Fibroblast of upper back skin (primary cell): ENCODE measurements around the gene ZNF507.
A peak's percentile ranks its signal among the peaks of the same experiment; 100 is the strongest.

Source experiments
- DNase-seq: peaks from one replicate; pipeline ENCODE4 v3.0.0-alpha.2; 2013

The ZNF507 gene

DNA sequence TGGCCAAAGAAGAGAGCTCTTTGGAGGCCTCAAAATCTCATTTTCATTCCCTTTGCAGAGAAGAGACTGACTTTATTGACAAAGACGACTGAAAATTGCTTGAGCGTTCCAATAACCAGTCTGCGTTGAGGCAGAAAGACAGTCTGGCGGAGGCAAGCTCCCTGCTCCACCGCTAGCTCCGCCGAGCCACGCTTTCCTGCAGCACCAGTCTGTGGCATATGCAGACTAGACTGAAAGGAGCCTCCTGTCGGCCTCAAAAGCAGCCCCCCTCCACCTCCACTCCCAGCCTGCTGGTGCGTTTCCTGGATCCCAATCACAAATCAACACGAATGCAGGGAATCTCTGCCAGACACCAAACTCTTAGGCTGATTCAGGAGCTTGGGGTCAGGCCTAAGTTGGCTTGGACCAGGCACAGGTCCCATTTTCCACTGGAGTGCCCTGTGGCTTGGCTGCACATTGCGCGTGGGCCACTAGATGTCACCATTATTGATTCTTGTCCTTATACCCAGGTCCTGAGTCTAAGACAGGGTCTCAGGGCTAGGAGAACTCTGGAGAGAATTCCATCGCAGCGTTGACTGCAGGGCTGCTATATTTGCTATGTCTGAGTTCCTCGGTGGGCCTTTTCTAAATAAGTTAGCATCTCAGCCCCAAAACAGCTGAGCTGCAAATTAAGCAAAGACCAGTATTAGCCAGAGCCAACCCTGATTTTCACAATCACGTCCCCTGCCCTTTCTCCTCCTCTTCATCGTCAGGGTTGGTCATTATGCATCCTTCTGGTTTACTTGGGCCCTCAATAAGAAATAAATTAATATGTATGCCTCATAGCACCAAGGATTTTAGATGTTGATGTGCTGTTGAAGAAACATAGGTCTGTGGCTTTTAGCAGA is 5.2 kb upstream of the ZNF507 start:
- DNase-seq: peak; percentile 41

DNA sequence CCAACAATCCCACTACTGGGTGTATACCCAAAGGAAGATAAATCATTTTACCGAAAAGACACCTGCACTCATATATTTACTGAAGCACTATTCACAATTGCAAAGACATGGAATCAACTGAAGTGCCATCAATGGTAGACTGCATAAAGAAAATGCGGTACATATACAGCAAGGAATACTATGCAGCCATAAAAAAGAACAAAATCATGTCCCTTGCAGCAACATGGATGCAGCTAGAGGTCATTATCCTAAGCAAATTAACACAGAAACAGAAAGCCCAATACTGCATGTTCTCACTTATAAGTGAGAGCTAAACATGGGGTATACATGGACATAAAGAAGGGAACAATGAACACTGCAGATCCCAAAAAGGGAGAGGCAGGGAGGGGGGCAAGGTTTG is 2.7 kb upstream of the ZNF507 start:
- no peak for DNase-seq

DNA sequence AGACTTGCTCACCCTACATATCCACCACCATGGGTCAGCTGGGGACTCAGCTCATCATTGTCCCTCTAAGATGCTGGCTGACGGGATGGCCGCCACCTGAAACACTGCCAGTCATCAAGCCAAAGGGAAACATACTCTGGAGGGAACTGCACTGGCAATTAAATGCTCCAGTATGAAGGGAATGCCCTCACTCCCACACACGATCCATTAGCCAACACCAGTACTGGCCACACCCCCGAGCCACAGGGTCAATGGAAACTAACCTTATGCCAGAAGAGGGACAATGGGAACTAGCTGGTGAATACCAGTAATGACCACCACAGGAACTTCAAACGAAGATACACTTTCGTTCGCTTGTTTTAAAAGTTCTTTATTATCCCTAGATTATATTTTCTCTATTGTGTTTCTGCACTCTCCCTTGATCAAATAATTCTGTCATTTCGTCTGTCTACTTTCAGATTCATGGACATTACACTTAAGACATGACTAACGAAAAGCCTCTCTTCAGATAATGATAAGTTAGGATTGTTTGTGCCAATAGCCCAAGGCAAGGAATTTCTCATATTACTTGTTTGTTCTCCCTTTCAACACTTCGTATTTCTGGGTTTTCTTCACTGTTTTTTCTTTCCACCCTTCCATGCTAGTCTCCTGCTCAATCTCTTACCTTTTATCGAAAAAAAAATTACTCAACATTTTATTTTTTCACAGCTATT is 1.7 kb upstream of the ZNF507 start:
- no peak for DNase-seq

DNA sequence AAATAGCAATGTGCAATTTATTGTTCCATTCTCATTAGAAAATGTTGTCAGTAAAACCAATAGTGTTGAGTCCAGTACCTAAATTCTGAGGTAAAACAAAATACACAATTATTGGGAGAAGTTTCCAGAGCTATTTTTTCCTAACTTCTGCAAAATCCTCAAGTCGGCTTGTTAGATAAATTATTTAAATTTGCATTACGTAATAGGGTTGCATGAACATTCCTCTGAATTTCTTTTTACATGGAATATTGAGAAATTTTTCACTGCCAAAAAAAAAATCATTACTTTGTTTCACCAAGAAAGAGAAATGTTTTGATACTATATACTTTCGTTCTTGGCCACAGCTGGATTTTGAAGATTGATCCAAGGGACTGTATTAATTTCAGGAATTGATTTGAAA is 1.5 kb downstream of the ZNF507 start:
- DNase-seq: no peak

DNA sequence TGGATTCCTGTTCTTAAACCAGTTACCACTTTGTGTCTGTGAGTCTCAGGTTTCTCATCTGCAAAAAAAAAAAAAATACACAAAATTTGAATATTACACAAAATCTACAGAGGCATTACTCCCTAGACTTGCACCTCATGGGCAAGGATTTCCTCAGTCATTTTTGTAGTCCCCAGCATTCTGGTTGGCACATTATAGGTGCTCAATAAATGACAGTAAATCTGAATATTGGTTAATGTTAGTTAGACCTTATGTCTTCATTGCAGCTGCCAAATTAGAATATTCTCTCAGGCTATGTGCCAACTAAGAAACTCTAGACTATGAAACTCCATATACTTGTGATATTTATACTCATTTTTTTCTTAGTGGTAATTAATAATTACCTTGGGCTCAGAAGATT is 2.2 kb downstream of the ZNF507 start:
- no peak for DNase-seq

DNA sequence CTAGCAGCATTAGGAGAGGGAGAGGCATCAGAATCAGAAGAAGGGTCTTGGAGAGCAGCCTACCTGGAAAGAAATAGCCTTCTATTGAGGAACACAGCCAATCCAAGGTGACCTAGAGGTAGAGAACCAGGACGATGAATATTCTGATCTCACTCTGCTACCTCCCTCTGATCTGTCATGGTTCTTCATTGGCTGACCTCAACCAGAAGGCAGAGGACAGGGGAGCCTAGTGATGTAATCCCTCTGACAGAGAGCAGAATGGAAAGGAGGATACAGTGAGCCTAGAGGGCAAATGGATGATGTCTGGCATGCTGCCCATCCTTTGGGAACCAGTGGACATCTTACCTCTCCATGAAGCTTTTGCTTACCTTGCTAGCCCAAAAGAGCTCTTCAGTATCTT is 3.6 kb downstream of the ZNF507 start:
- no peak for DNase-seq

DNA sequence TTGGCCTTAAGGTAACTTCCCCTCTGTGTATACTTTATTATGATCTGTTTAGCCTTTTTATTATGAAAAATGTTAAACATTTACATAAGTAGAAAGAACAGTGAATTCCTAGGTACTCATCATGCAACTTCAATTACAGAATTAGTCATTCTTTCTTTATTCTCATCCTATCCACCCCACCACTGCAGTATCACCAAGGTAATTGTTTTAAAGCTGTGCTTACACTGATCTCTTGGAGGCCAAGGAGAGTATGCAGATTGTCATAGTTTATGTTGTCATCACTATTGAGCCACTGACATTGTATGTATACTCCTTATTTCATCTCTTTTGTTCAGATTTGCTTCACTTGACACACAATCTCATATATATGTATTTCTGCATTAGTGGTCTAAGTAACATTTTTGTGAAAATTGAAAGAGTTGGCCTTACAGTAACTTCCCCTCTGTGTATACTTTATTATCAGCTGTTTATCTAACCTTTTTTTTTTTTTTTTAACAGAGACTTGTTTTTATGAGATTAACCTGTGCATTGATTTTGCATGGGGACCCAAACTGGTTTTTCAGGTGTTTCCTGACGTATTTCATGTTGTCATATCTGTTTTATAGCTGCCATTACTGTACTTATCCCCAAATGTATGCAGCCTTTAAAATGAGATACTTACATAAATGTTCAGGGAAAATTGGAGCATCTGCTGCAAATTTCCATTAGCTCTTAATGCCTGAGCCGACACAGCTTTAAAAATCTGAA is 4.5 kb downstream of the ZNF507 start:
- DNase-seq: no peak

DNA sequence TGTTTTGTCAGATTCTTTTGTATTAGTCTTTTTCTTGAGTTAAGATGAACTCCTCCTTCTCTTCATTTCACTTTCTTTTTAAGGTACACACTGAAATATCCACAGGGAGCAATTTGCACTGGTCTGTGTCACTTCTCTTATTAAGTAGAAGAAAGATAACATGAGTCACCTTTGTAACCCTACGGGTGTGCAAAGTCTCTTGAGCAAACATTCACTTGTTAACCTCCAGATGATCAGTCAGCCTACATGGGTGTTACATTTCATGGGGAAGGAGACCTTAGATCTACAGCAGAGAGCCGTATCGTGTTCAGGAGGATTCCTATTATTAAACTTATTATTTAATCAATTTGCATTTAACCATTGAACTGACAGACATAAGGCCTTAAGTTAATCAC is 5.1 kb downstream of the ZNF507 start:
- no peak for DNase-seq

DNA sequence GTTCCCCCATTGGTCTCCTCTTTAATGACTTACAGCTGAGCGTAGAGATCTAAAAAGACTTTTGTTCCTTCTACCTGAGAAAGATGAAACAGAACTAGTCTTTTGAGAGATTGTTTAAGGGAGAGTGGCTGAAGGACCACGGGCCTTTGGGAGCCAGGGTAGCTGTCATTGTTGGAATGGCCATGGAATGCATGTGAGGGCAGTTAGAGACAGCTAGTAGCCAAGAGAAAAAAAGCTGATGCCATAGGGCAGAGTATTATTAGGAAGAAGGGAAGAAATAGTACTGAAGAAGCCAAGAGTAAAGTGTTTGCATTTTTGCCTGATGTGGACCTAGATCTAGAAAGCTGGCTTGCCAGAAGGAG is 5.6 kb downstream of the ZNF507 start:
- no peak for DNase-seq

DNA sequence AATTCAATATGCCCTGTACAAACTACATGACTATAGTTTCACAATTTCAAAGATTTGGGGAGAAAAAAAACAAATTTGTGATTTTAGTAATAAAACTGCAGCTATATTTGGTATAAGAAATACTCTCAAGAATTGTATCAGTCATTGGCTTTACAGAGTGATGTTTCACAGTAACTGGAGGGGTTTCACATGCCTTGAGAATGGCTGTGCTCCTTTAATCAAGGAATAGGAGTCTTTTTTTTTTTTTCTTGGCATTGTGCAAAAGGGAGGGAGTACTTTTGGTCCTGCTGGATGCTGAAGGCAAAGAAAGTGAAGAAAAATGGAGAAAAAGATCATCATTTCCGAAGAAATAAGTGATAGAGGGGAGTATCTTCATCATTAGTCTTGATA is 6.8 kb downstream of the ZNF507 start:
- DNase-seq: no peak

DNA sequence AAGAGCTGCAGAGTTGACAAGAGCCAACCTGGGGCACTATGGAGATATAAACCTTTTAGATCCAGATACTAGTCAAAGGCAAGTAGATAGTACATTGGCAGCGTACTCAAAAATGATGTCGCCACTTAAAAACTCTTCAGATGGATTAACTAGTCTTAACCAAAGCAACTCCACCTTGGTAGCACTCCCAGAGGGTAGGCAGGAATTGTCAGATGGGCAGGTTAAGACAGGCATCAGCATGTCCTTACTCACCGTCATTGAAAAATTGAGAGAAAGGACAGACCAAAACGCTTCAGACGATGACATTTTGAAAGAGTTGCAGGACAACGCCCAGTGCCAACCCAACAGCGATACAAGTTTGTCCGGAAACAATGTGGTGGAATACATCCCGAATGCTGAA is 8.9 kb downstream of the ZNF507 start:
- DNase-seq: no peak

DNA sequence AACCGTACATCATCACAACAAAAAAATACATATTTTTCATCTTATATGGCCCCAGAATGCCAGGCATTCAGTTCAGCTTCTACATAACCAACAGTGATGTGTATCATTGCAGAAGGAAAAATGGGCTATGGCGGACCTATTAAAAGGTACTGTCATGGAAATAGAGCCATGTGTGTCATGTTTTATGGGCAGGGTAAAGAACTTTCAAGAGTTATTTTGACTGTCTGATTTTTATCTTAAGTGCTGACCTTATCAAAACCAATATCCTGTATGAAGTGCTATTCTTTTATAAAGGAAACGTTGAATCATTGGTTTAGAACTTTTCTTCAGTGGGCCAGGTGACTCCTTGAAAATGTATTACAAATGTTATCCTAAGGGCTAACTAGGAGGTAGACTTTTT is 9.9 kb downstream of the ZNF507 start:
- DNase-seq: no peak

DNA sequence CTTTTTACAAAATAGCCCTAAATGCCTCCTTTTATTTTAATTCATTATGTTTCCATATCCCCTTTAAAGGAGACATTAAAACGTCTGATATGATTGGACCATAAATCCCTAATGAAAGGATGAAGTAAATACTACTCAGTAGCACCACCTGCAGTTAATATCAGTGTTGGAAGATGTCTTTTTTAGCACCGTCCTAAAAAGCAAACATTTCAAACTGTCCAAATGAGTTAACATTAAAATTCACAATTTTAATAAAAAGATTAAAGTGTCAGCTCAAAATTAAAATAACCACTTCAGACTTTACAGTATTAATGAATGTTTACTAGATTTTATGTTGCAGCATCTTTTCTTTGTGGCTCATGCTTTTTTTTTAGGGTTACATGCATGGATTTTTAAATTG is 12.3 kb downstream of the ZNF507 start:
- no peak for DNase-seq

DNA sequence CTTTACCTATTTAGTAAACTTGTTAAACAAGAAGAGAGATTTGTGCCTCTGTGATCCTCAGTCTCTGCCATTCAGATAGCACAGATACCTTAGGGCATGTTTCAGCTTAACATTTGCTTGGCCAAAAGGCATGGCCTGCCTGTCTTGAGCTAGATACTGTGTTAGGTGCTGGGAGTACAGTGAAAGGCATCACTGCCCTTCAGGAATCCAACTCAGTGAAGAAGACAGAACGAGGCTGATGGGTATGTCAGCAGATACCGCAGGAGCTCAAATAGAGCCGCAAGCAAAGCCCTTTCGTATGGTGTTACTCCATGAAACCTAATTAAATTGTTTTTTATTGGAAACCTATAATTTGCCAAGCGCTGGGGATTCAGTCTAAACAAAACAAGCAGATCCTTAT is 12.9 kb downstream of the ZNF507 start:
- no peak for DNase-seq

DNA sequence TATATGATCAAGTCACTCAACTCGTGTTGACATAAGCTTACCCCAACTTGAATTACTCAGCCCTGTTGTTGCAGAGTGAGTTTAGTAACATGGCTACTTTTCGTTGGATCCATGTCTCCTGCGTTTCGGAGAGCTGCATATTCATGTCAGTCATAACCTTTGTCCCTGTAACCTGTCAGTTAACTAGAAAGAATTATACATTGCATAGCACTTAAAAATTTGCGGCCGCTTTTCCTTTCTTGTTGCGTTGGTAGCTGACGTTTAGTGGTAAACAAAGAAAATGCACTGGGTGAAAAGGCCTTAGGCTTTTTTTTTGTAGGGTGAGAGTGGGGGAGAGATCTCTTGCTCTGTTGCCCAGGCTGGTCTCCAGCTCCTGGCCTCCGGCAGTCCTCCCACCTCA is 14.2 kb downstream of the ZNF507 start:
- no peak for DNase-seq

DNA sequence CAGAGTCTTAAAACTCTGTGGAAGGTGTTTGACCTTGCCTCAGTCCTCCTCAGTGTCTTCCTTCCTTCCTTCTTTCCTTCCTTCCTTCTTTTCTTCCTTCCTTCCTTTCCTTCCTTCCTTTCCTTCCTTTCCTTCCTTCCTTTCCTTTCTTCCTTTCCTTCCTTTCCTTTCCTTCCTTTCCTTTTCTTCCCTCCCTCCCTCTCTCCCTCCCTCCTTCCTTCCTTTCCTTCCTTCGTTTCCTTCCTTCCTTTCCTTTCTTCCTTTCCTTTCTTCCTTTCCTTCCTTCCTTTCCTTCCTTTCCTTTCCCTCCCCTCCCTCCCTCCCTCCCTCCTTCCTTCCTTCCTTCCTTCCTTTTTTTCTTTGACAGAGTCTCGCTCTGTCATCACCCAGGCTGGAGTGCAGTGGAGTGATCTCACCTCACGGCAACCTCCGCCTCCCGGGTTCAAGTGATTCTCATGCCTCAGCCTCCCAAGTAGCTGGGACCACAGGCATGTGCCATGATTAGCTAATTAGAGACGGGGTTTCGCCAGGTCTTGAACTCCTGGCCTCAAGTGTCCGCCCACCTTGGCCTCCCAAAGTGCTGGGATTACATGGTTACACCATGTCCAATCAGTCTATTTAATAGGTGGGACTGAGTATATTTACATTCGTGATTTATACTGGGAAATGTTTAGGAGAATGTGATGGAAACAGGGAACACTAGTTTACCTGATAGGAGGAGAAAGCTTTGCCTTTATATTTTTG is 16.3 kb downstream of the ZNF507 start:
- DNase-seq: no peak

DNA sequence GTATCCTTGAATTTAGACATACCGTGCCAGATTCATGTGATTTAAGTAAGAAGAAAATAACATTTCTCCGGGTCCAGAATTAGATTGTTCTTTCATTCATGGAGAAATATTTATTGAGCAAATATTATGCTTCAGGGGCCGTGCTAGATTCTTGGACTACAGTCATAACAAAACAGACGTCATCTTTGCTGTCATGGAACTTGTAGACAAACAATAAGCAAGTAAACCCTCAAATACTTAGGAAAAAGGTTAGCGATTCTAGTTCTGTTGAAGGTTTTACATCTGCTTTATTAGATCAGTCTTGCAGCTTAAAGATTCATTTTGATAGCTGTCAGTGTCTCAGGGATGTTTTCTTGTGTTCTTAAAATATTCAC is 16.9 kb downstream of the ZNF507 start:
- no peak for DNase-seq

DNA sequence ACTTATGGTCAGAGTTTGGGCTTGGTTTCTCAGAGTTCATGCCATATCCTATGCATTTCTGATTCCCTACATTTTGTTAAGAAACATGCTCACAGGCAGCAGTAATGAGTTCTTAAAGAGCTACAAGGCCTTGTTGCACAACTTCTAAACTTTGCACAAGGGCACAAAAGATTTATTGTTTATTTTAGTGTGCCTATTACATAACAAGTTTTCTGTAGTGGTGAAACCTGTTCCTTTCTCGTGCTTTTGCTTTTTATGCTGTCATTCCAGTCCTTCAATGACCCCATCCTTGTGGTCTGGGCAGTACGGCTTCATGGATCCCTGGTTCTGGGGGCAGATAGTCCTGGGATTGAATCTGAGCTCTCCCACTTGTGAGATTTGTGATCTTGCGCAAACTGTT is 17.8 kb downstream of the ZNF507 start:
- no peak for DNase-seq

DNA sequence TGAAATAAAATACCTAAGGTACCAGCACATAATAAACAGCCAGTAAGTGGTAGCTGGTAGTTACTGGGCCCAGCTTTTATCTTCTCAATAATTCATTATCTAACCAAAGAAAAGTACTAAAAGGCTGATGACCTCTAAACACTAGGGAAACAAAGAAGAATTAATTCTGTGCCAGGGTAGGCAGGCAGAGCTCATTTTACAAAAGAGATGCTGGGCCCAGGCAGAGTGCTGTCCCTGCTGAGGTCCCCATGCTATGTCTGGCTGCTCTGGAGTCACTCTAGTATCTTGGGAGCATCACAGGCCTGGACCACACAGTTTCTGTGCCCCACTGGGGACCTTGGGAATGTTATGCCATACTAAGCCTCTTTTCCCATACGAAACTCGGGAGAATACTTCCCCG is 18.2 kb downstream of the ZNF507 start:
- no peak for DNase-seq

DNA sequence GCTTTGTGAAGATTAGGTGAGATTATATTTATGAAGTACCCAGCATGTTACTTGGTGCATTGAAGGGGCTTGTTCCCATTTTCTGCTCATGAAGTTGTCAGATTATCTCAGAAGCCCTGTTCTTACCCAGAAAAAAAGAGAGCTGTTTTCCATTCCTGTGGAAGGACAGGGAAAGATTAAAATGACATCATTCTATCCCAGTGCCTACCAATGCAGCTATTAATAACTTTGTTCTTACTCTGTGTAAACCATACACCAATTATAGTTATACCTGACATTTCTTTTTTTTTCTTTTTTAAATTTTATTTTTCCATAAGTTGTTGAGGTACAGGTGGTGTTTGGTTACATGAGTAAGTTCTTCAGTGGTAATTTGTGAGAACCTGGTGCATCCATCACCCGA is 18.6 kb downstream of the ZNF507 start:
- DNase-seq: no peak

DNA sequence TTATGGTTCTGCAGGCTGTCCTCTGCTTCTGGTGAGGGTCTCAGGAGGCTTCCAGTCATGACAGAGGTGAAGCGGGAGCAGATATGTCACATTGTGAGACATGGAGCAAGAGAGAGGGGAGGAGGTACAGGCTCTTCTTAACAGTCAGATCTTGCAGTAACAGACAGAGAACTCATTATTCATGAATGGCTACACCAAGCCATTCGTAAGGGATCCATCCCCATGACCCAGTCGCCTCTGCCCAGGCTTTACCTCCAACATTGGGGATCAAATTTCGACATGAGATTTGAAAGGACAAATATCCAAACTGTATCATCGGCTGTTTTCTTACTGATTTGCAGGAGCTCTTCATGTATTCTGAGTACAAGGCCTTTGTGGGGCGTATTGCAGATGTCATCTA is 21.7 kb downstream of the ZNF507 start:
- DNase-seq: no peak

DNA sequence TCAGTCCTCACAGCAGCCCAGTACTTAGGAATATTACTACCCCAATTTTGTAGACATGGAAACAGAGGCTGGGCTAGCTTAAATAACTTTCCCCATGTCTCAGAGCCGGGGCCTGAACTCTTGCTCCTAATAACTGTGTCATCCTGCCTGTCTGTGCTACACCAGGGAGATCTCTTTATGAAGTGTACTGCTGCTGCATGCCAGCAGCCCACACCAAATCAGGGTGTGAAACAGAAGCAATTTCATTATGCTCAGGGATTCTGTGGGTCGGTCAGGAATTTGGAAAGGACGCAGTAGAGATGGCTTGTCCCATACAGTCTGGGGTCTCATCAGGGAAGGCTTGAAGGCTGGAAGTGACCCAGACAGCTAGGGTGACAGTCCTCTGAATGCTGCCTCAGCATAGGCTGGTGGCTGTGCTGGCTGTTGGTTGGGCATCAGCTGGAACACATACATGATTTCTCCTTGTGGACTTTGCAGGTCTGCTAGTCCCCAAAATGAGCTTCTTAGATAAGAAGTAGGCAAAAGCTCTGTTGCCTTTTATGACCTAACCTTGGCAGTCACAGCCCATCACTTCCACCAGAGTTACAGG is 22.6 kb downstream of the ZNF507 start:
- DNase-seq: no peak

DNA sequence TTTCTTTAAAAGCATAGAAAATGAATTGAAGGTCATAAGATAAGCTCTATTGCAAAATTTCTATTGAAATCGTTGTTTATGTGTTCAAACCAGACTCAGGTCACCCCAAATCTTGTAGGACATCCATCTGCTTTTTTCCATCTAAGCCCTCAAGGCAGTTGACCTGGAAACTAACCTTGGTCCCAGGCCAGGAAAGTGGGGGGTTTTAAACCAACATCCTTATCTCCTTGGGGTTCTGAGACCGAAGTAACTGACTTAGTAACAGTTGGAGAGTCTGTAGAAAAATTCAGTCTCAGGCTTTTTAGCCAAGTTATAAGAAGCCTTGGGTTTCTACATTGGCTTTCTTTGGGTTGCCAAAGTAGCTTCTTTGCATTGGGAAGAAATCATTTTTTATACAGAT is 23.4 kb downstream of the ZNF507 start:
- DNase-seq: no peak
